ENCODE measurements around the gene IGSF9. TPM values are rescaled to one million over a fixed set of nuclear protein-coding genes. Genes with fewer than 3 reads are reported as not detected.
"Not testable (repeated sequence)": the region's sequence is repeated elsewhere in the genome, so short reads cannot be mapped to it uniquely, and the experiment has no call there.

Gene IGSF9
- total and polyA plus RNA-seq, 3 experiments from 2014 or later: 0.04 to 0.11 TPM; not detected in 1

DNA sequence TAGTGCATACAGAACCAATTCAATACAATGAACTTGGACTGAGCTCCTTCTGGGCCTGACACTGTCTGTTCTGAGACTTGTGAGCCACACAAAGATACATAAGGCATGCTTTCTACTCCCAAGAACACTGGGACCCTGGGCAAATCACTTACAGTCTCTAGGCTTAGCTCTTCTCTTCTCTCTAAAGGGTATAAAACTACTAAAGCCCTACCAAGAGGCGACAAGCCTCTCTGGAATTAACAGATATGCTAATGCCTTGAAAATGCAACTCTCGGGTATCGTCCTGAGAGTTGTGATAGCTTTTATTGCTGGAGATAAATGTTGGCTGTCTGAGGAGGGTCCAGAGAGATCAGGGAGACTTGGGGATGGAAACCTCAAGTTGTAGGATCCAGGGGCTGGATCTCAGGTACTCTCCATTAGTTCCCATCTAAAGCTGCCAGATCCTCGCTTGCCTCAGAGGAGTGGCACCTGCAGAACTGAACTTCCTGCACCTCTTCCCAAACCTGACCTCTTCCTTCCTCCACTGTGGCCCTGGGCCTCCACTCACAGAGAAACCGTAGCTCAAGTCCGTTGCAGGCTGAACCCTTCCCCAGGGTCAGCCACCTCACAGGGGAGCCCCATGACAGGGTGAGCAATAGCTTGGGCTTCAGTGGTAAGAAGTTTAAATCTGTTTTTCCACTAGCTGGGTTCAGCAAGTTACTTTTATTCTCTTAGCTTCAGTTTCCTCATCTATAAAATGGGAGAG lies 33.9 kb downstream of the IGSF9 start:
- no peaks in the 10 kb centered on the region for H3K27me3 ChIP-seq (ENCODE audit: insufficient read depth, low read length, poor library complexity, severe bottlenecking)
- peak overlapping the region; percentile 22 for H3K4me3 ChIP-seq (ENCODE audit: low read length)
- ChIA-PET CTCF (interaction anchor here (0.8 to 1.4 kb wide), 3 partner anchors 35 to 174 kb away, joined by 3 to 5 read pairs (median 5); partner anchors contain the start of gene IGSF9), POLR2A (interaction anchor here (1.2 kb wide), 1 partner anchor 15 kb away, joined by 6 read pairs; no protein-coding TSS in a partner anchor)
- no peaks in the 10 kb centered on the region for H3K9me3 Mint-ChIP-seq
- peak overlapping the region; percentile 47 to 84 (median 72) for H3K4me3 Mint-ChIP-seq
- H3K27me3 Mint-ChIP-seq: no peaks in the 10 kb centered on the region
- peak overlapping the region; percentile 90 to 99 (median 98) for H3K27ac Mint-ChIP-seq
- no peak for DNase-seq
- H3K4me1 Mint-ChIP-seq: peaks cover 53 to 89% (median 79%) of the 10 kb centered on the region in 3 donors
- no peaks in the 10 kb centered on the region for H3K9me3 ChIP-seq (ENCODE audit: low read length)
- H3K36me3 Mint-ChIP-seq: peaks cover 0 to 8% (median 3%) of the 10 kb centered on the region in 3 donors
- H3K4me1 ChIP-seq (ENCODE audit: insufficient read depth, low read length): peaks cover 47% of the 10 kb centered on the region
- H3K27ac ChIP-seq (ENCODE audit: low read depth, low read length): peak overlapping the region; percentile 77
- H3K36me3 ChIP-seq (ENCODE audit: insufficient read depth, low read length): no peaks in the 10 kb centered on the region

DNA sequence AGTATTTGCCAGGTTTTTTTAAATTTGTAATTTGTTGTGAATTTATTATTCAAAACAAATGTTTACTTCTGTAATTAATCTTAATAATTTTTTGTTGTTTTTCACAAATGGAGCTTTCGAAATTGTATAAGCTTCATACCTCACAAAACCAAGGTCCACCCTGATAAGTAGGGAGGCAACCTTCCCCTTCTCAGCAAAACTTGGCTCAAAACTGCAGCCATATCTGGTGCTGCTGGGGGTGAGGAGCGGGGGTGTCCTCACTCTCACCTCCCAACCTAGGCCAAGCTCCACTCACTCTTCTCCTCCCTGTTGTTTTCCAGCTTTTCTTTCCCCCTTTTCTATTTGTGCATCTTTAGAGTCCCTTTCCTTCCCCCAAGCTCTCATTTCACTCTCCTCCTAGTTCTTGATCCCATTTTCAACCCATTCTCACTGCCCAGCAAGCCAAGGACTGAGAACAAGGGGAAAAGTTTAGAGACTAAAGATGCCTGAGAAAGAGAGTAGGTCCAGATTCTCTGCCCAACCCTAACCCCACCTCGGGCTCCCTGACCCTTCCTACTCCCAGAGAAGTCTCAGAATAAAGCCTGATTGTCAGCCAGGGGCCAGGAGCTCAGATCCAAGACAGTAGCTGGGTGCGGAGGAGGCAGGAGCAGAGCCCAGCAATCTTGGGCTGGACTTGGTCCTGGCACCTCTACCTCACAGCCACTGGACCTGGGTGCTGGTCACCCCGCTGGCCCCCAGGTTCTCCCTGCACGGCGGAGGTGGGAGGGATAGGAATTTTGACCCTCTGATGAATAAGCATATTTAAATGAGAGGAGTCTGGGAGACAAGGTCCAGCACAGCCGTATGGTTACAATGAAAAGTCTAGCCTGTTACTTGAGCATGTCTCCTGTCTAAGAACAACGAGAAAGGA lies 37.1 kb downstream of the IGSF9 start:
- CTCF ChIA-PET: interaction anchor here (1.0 to 1.8 kb wide), 6 partner anchors 12 to 127 kb away, joined by 3 to 7 read pairs (median 4); partner anchors contain the start of gene DUSP23
- peaks cover 0 to 8% (median 0%) of the 10 kb centered on the region in 3 donors for H3K36me3 Mint-ChIP-seq
- H3K4me3 ChIP-seq (ENCODE audit: low read length): no peak overlapping the region
- H3K27me3 ChIP-seq (ENCODE audit: insufficient read depth, low read length, poor library complexity, severe bottlenecking): no peaks in the 10 kb centered on the region
- H3K27ac ChIP-seq (ENCODE audit: low read depth, low read length): no peak overlapping the region
- no peak for DNase-seq
- no peak overlapping the region for H3K4me3 Mint-ChIP-seq
- no peaks in the 10 kb centered on the region for H3K36me3 ChIP-seq (ENCODE audit: insufficient read depth, low read length)
- H3K4me1 ChIP-seq (ENCODE audit: insufficient read depth, low read length): peaks cover 36% of the 10 kb centered on the region
- H3K27me3 Mint-ChIP-seq: no peaks in the 10 kb centered on the region
- H3K9me3 Mint-ChIP-seq: no peaks in the 10 kb centered on the region
- POLR2A ChIA-PET: no interaction called here
- peak overlapping the region; percentile 39 to 99 (median 69) for H3K27ac Mint-ChIP-seq
- H3K4me1 Mint-ChIP-seq: peaks cover 40 to 61% (median 54%) of the 10 kb centered on the region in 3 donors
- no peaks in the 10 kb centered on the region for H3K9me3 ChIP-seq (ENCODE audit: low read length)

DNA sequence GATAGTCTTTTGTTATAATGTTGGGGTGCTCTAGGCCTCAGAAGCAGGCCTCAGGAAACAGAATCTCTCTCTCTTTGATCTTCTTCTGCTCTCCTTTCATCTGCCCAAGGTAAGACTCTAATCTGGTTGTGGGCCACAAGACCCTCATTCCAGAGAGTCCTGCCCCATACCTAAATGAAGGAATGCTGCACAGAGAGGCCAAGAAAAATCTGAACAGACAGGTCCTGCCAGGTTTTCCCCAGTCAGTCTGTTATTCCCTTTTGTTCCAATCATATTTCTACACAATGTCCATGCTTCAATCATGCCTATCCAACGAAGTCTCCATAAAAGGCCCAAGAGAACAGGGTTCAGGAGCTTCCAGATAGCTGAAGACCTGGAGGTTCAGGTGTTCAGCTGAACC lies 38.5 kb downstream of the IGSF9 start:
- H3K4me1 ChIP-seq (ENCODE audit: insufficient read depth, low read length): peaks cover 25% of the 10 kb centered on the region
- CTCF ChIA-PET: interaction anchor here (1.7 to 2.3 kb wide), 3 partner anchors 14 to 108 kb away, joined by 5 to 7 read pairs (median 6); no protein-coding TSS in a partner anchor
- Mint-ChIP-seq H3K4me1 (peaks cover 28 to 47% (median 40%) of the 10 kb centered on the region in 3 donors), H3K27ac (peak overlapping the region in 5 of 8 donors; percentile 5 to 84 (median 76)), H3K36me3 (peaks cover 0 to 8% (median 0%) of the 10 kb centered on the region in 3 donors), H3K27me3 (no peaks in the 10 kb centered on the region), H3K4me3 (peak overlapping the region in 1 of 7 donors; percentile 23), H3K9me3 (no peaks in the 10 kb centered on the region)
- no peak overlapping the region for H3K4me3 ChIP-seq (ENCODE audit: low read length)
- H3K36me3 ChIP-seq (ENCODE audit: insufficient read depth, low read length): no peaks in the 10 kb centered on the region
- no peak overlapping the region for H3K27ac ChIP-seq (ENCODE audit: low read depth, low read length)
- H3K27me3 ChIP-seq (ENCODE audit: insufficient read depth, low read length, poor library complexity, severe bottlenecking): no peaks in the 10 kb centered on the region
- H3K9me3 ChIP-seq (ENCODE audit: low read length): no peaks in the 10 kb centered on the region
- no peak for DNase-seq
- POLR2A ChIA-PET: interaction anchor here (0.7 to 0.9 kb wide), 2 partner anchors 15 to 18 kb away, joined by 3 read pairs; partner anchors contain the start of gene TAGLN2

DNA sequence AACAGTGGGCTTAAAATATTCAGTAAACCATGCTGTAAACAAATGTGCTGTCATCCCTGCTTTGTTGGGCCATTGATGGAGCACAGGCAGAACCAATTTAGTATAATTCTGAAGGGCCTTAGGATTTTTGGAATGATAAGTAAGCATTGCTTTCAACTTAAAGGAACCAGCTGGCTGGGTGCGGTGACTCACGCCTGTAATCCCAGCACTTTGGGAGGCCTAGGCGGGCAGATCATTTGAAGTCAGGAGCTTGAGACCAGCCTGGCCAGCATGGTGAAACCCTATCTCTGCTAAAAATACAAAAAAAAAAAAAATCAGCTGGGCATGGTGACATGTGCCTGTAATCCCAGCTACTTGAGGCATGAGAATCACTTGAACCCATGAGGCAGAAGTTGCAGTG lies 41.4 kb downstream of the IGSF9 start:
- H3K9me3 ChIP-seq (ENCODE audit: low read length); H3K36me3 ChIP-seq (ENCODE audit: insufficient read depth, low read length); H3K4me1 ChIP-seq (ENCODE audit: insufficient read depth, low read length); DNase-seq; H3K27ac ChIP-seq (ENCODE audit: low read depth, low read length); POLR2A ChIA-PET; H3K9me3 Mint-ChIP-seq; H3K27me3 ChIP-seq (ENCODE audit: insufficient read depth, low read length, poor library complexity, severe bottlenecking); H3K36me3 Mint-ChIP-seq; H3K4me3 Mint-ChIP-seq; H3K27ac Mint-ChIP-seq; H3K27me3 Mint-ChIP-seq; H3K4me3 ChIP-seq (ENCODE audit: low read length): not testable (repeated sequence)
- H3K4me1 Mint-ChIP-seq: peaks cover 3 to 21% (median 11%) of the 10 kb centered on the region in 3 donors
- CTCF ChIA-PET: interaction anchor here (1.0 kb wide), 1 partner anchor 105 kb away, joined by 4 read pairs; no protein-coding TSS in a partner anchor

DNA sequence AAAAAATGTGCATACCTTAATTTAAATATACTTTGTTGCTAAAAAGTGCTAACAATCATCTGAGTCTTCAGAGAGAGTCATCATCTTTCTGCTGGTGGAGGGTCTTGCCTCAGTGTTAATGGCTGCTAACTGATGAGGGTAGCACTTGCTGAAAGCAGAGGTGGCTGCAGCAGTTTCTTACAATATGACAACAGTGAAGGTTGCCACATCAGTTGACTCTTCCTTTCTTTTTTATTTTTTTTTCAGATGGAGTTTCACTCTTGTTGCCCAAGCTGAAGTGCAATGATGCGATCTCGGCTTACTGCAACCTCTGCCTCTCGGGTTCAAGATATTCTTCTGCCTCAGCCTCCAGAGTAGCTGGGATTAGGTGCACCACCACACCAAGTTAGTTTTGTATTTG lies 42.9 kb downstream of the IGSF9 start:
- no peaks in the 10 kb centered on the region for H3K9me3 ChIP-seq (ENCODE audit: low read length)
- H3K4me1 ChIP-seq (ENCODE audit: insufficient read depth, low read length): no peaks in the 10 kb centered on the region
- POLR2A ChIA-PET: no interaction called here
- H3K27me3 Mint-ChIP-seq: no peaks in the 10 kb centered on the region
- peaks cover 0 to 8% (median 0%) of the 10 kb centered on the region in 3 donors for H3K36me3 Mint-ChIP-seq
- no peak overlapping the region for H3K4me3 Mint-ChIP-seq
- no peaks in the 10 kb centered on the region for H3K36me3 ChIP-seq (ENCODE audit: insufficient read depth, low read length)
- CTCF ChIA-PET: no interaction called here
- no peak overlapping the region for H3K4me3 ChIP-seq (ENCODE audit: low read length)
- H3K4me1 Mint-ChIP-seq: peaks cover 0 to 13% (median 8%) of the 10 kb centered on the region in 3 donors
- no peaks in the 10 kb centered on the region for H3K27me3 ChIP-seq (ENCODE audit: insufficient read depth, low read length, poor library complexity, severe bottlenecking)
- H3K27ac ChIP-seq (ENCODE audit: low read depth, low read length): no peak overlapping the region
- no peak for DNase-seq
- H3K27ac Mint-ChIP-seq: no peak overlapping the region
- no peaks in the 10 kb centered on the region for H3K9me3 Mint-ChIP-seq

DNA sequence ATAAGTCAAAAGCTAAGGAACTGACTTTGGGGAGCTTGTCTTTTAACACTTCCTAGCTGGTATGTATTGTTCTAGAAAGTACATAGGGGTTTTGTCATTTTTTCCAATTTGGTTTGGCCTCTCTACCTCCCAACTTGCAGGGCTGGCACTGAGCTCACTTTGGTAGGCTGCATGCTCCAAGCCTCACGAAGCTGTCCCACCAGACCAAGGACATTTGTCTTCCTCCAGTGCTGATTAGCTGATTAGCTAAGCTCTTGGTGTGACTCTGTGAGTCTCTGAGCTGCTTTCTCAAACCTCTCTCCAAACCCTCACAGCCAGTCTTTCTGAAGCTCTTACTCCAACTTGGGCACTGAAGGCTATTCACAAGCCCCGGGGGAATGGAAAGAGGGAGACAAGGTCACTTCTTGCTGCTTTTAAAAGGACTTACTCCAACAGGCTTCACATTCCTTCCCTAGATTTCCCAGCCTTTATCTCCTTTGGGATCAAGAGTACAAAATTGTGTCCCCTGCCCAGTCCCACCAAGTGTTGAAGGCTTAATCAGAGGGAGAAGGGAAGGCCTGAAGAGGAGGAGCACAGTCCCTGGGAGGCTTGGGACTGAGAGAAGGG lies 44.6 kb downstream of the IGSF9 start:
- Histone ChIP-seq H3K36me3 (ENCODE audit: insufficient read depth, low read length) (no peaks in the 10 kb centered on the region), H3K27ac (ENCODE audit: low read depth, low read length) (no peak overlapping the region), H3K9me3 (ENCODE audit: low read length) (no peaks in the 10 kb centered on the region), H3K4me3 (ENCODE audit: low read length) (no peak overlapping the region), H3K27me3 (ENCODE audit: insufficient read depth, low read length, poor library complexity, severe bottlenecking) (no peaks in the 10 kb centered on the region), H3K4me1 (ENCODE audit: insufficient read depth, low read length) (no peaks in the 10 kb centered on the region)
- Mint-ChIP-seq H3K9me3 (no peaks in the 10 kb centered on the region), H3K27me3 (no peaks in the 10 kb centered on the region), H3K36me3 (peaks cover 0 to 8% (median 0%) of the 10 kb centered on the region in 3 donors), H3K4me1 (peaks cover 0 to 2% (median 0%) of the 10 kb centered on the region in 3 donors), H3K27ac (peak overlapping the region in 1 of 8 donors; percentile 30), H3K4me3 (no peak overlapping the region)
- DNase-seq: no peak
- POLR2A ChIA-PET: no interaction called here
- CTCF ChIA-PET: interaction anchor here (1.2 to 1.8 kb wide), 2 partner anchors 8 to 10 kb away, joined by 4 to 5 read pairs; no protein-coding TSS in a partner anchor

DNA sequence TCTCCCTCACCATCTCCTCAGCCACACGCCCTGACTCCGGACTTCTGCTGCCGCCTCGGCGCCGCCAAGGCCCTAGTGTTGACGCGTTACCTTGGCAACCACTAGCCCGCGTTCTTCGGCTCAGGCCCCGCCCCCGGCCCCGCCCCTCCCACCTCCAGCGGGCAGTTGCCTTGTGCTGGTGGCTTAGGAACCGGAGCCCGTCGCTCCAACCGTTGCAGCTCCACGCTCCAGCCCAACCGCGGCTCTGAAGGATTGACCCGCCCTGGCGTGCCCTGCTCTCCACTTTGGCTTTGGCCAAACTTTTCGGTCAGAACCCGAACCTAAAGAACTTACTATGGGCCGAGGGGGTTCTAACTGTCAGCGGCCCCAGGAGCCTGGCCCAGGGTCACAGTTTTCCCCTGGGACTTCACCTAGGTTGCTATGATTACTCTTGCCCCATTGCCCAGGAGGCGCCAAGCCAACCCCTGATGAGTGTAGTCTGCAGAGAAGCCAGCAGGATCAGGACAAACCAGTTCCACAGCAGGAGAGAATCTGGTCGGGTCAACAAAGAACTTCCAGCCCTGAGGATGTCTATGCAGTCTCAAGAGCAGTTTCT lies 45.2 kb downstream of the IGSF9 start, which contains the start of gene CFAP45:
TSS of gene CFAP45 (minus strand) at position 80 of the 595 bp plus-strand sequence. CDS start at position 13, 67 bp downstream.
- Mint-ChIP-seq H3K27ac (peak within 1 kb of the TSS in 3 of 8 donors; percentile 33 to 96 (median 60)), H3K27me3 (no peaks in the 10 kb centered on the region), H3K9me3 (no peaks in the 10 kb centered on the region), H3K36me3 (peaks cover 0 to 8% (median 0%) of the 10 kb centered on the region in 3 donors), H3K4me1 (peaks cover 0 to 2% (median 0%) of the 10 kb centered on the region in 3 donors), H3K4me3 (no peak within 1 kb of the TSS)
- Histone ChIP-seq H3K27me3 (ENCODE audit: insufficient read depth, low read length, poor library complexity, severe bottlenecking) (no peaks in the 10 kb centered on the region), H3K27ac (ENCODE audit: low read depth, low read length) (no peak within 1 kb of the TSS), H3K4me1 (ENCODE audit: insufficient read depth, low read length) (no peaks in the 10 kb centered on the region), H3K4me3 (ENCODE audit: low read length) (no peak within 1 kb of the TSS), H3K9me3 (ENCODE audit: low read length) (no peaks in the 10 kb centered on the region), H3K36me3 (ENCODE audit: insufficient read depth, low read length) (no peaks in the 10 kb centered on the region)
- ChIA-PET POLR2A (interaction anchor here (0.6 kb wide), 1 partner anchor 40 kb away, joined by 3 read pairs; no protein-coding TSS in a partner anchor), CTCF (interaction anchor here (1.2 to 1.8 kb wide), 2 partner anchors 8 to 9 kb away, joined by 4 to 5 read pairs; no protein-coding TSS in a partner anchor)
- no peak for DNase-seq

Data from CD8-positive, alpha-beta memory T cell (primary cell).